Measurements from ENCODE around the gene SIN3A. TPM values are rescaled to one million over a fixed set of nuclear protein-coding genes. Genes with fewer than 3 reads are reported as not detected.

SIN3A gene
- total RNA-seq, 2 experiments from 2014 or later, result 67.5 to 72.4 TPM

GRCh38 chr15:75428152-75428551 is 23.3 kb downstream of the SIN3A start:
- ATAC-seq, result no peak
- CTCF ChIA-PET, result no interaction called here

GRCh38 chr15:75425966-75426500 is 25.5 kb downstream of the SIN3A start:
- DNase-seq (no peak), ATAC-seq (no peak)
- intact Hi-C loops (cut with micrococcal nuclease), result no loop called here
- Mint-ChIP-seq H3K4me3 (no peak overlapping the region), H3K27ac (peak overlapping the region; percentile 46), H3K9me3 (no peaks in the 10 kb centered on the region), H3K27me3 (no peaks in the 10 kb centered on the region), H3K4me1 (ENCODE audit: low read depth) (peaks cover 11% of the 10 kb centered on the region), H3K36me3 (ENCODE audit: low read depth) (peaks cover 26% of the 10 kb centered on the region)
- ChIA-PET POLR2A (no interaction called here), CTCF (no interaction called here)
- TF ChIP-seq CTCF (IDR thresholded peaks at IDR 0.05), result no peak

More at GRCh38 chr15:75428152-75428551, 23.3 kb downstream of the SIN3A start:
- POLR2A ChIA-PET, result interaction anchor here (1.0 to 2.4 kb wide), 2 partner anchors 13 to 18 kb away, joined by 4 to 7 read pairs; no protein-coding TSS in a partner anchor
- Mint-ChIP-seq H3K27ac (no peak overlapping the region), H3K4me3 (no peak overlapping the region), H3K36me3 (ENCODE audit: low read depth) (peaks cover 17% of the 10 kb centered on the region), H3K4me1 (ENCODE audit: low read depth) (peaks cover 27% of the 10 kb centered on the region), H3K27me3 (no peaks in the 10 kb centered on the region), H3K9me3 (no peaks in the 10 kb centered on the region)
- intact Hi-C loops (cut with micrococcal nuclease), result no loop called here
- no peak for TF ChIP-seq CTCF (IDR thresholded peaks at IDR 0.05)
- DNase-seq, result no peak

- DNase-seq (no peak), ATAC-seq (no peak)
- Mint-ChIP-seq H3K4me1 (ENCODE audit: low read depth) (peaks cover 6% of the 10 kb centered on the region), H3K9me3 (no peaks in the 10 kb centered on the region), H3K36me3 (ENCODE audit: low read depth) (peaks cover 21% of the 10 kb centered on the region), H3K27ac (no peak overlapping the region), H3K4me3 (no peak overlapping the region), H3K27me3 (no peaks in the 10 kb centered on the region)
- TF ChIP-seq CTCF (IDR thresholded peaks at IDR 0.05), result no peak
- intact Hi-C loops (cut with micrococcal nuclease), result no loop called here
- ChIA-PET CTCF (interaction anchor here (1.7 to 2.0 kb wide), 2 partner anchors 9 to 218 kb away, joined by 3 to 6 read pairs; no protein-coding TSS in a partner anchor), POLR2A (no interaction called here)
Observed at GRCh38 chr15:75422554-75422953, 28.9 kb downstream of the SIN3A start.

- H3K27me3 Mint-ChIP-seq, result no peaks in the 10 kb centered on the region
- H3K27ac Mint-ChIP-seq, result no peak overlapping the region
- no peak for TF ChIP-seq CTCF (IDR thresholded peaks at IDR 0.05)
- no peak overlapping the region for H3K4me3 Mint-ChIP-seq
- DNase-seq, result no peak
- no peaks in the 10 kb centered on the region for H3K9me3 Mint-ChIP-seq
- intact Hi-C loops (cut with micrococcal nuclease), result no loop called here
- POLR2A ChIA-PET, result interaction anchor here (0.6 kb wide), 1 partner anchor 12 kb away, joined by 3 read pairs; no protein-coding TSS in a partner anchor
- no peak for ATAC-seq
- peaks cover 13% of the 10 kb centered on the region for H3K4me1 Mint-ChIP-seq (ENCODE audit: low read depth)
- CTCF ChIA-PET, result interaction anchor here (0.8 kb wide), 1 partner anchor 44 kb away, joined by 3 read pairs; no protein-coding TSS in a partner anchor
- peaks cover 20% of the 10 kb centered on the region for H3K36me3 Mint-ChIP-seq (ENCODE audit: low read depth)
Observed at GRCh38 chr15:75420698-75421097, 30.8 kb downstream of the SIN3A start.

GRCh38 chr15:75416584-75416983 is 34.9 kb downstream of the SIN3A start:
- H3K27me3 Mint-ChIP-seq, result no peaks in the 10 kb centered on the region
- peak overlapping the region; percentile 79 for H3K27ac Mint-ChIP-seq
- TF ChIP-seq CTCF (IDR thresholded peaks at IDR 0.05), result no peak
- intact Hi-C loops (cut with micrococcal nuclease), result no loop called here
- H3K36me3 Mint-ChIP-seq (ENCODE audit: low read depth), result peaks cover 31% of the 10 kb centered on the region
- DNase-seq (peak; percentile 15), ATAC-seq (peak; percentile 55)
- ChIA-PET CTCF (no interaction called here), POLR2A (interaction anchor here (0.7 kb wide), 1 partner anchor 256 kb away, joined by 3 read pairs; no protein-coding TSS in a partner anchor)
- H3K9me3 Mint-ChIP-seq, result no peaks in the 10 kb centered on the region
- H3K4me3 Mint-ChIP-seq, result no peak overlapping the region
- peaks cover 20% of the 10 kb centered on the region for H3K4me1 Mint-ChIP-seq (ENCODE audit: low read depth)
